HCT116 (cell line): Measurements from ENCODE around the gene NUB1.

ENCODE experiments used
- EZH2 ChIP-seq: fragments of 200-600 bp; sonication (generic); IDR thresholded peaks from 2 replicates; pipeline ENCODE4 v1.6.1; 2017; ENCODE audit warnings: antibody characterized with exemption, mixed run types
- FOSL1 ChIP-seq: IDR thresholded peaks from 2 replicates; pipeline ENCODE4 v1.6.1; 2012; ENCODE audit warnings: low read depth
- POLR2A ChIP-seq: IDR thresholded peaks from 2 replicates; pipeline ENCODE4 v1.7.0; 2011; ENCODE audit warnings: borderline replicate concordance; ENCODE audit not compliant: insufficient read depth, insufficient read length; ENCODE audit errors: extremely low read depth
- POLR2AphosphoS5 ChIP-seq: IDR thresholded peaks from 2 replicates; pipeline ENCODE4 v1.6.1; 2011; ENCODE audit warnings: mild to moderate bottlenecking, low read depth, low read length, moderate library complexity
- RAD21 ChIP-seq: IDR thresholded peaks from 2 replicates; pipeline ENCODE4 v1.6.1; 2012; ENCODE audit warnings: low read depth, mild to moderate bottlenecking
- REST ChIP-seq: IDR thresholded peaks from 2 replicates; pipeline ENCODE4 v1.6.1; 2012; ENCODE audit warnings: low read depth
- SP1 ChIP-seq: IDR thresholded peaks from 2 replicates; pipeline ENCODE4 v1.6.1; 2012; ENCODE audit warnings: low read depth
- SRF ChIP-seq: IDR thresholded peaks from 2 replicates; pipeline ENCODE4 v1.6.1; 2012; ENCODE audit warnings: low read depth
- YY1 ChIP-seq: IDR thresholded peaks from 2 replicates; pipeline ENCODE4 v1.6.1; 2011; ENCODE audit warnings: low read length, low read depth, moderate library complexity, mild to moderate bottlenecking; ENCODE audit not compliant: insufficient replicate concordance; ENCODE audit errors: extremely low read depth
- ZFX ChIP-seq: fragments of 450-650 bp; IDR thresholded peaks from 2 replicates; pipeline ENCODE4 v1.6.1; 2017
- TF ChIP-seq, protein P1 (sequence below), 3 experiments: fragments of 200-600 bp in 1 of 3; sonication (generic) in 1 of 3; IDR thresholded peaks in 2 of 3; conservative IDR thresholded peaks in 1 of 3; 2 replicates each; pipeline ENCODE4 v1.5.1; 2012 to 2017; ENCODE audit warnings: low read depth in 2 of 3, low read length in 2 of 3, antibody characterized with exemption in 1 of 3, borderline replicate concordance in 1 of 3, control low read depth in 1 of 3, mild to moderate bottlenecking in 1 of 3, mixed read lengths in 1 of 3, mixed run types in 1 of 3, moderate library complexity in 1 of 3; ENCODE audit not compliant: insufficient read depth in 1 of 3
- TF ChIP-seq, protein P2 (sequence below): IDR thresholded peaks from 2 replicates; pipeline ENCODE4 v1.6.1; 2012

GRCh38 chr7:151381348-151382078 is 39.9 kb downstream of the NUB1 start:
- TF ChIP-seq, protein P1, sequence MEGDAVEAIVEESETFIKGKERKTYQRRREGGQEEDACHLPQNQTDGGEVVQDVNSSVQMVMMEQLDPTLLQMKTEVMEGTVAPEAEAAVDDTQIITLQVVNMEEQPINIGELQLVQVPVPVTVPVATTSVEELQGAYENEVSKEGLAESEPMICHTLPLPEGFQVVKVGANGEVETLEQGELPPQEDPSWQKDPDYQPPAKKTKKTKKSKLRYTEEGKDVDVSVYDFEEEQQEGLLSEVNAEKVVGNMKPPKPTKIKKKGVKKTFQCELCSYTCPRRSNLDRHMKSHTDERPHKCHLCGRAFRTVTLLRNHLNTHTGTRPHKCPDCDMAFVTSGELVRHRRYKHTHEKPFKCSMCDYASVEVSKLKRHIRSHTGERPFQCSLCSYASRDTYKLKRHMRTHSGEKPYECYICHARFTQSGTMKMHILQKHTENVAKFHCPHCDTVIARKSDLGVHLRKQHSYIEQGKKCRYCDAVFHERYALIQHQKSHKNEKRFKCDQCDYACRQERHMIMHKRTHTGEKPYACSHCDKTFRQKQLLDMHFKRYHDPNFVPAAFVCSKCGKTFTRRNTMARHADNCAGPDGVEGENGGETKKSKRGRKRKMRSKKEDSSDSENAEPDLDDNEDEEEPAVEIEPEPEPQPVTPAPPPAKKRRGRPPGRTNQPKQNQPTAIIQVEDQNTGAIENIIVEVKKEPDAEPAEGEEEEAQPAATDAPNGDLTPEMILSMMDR (IDR thresholded peaks at IDR 0.05 in 2 of 3, conservative IDR thresholded peaks at IDR 0.05 in 1 of 3; ENCODE audit: borderline replicate concordance in 1 of 3, insufficient read depth in 1 of 3, low read depth in 2 of 3, low read length in 2 of 3), result no peak
- TF ChIP-seq YY1 (no peak), POLR2AphosphoS5 (no peak), SP1 (no peak), SRF (no peak), EZH2 (no peak), ZFX (no peak), POLR2A (no peak), REST (no peak), FOSL1 (no peak), RAD21 (no peak)
- TF ChIP-seq, protein P2, sequence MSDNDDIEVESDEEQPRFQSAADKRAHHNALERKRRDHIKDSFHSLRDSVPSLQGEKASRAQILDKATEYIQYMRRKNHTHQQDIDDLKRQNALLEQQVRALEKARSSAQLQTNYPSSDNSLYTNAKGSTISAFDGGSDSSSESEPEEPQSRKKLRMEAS, result no peak
